HepG2 (cell line): ENCODE measurements around the gene C20orf204. TPM values are rescaled to one million over a fixed set of nuclear protein-coding genes. Genes with fewer than 3 reads are reported as not detected.
A peak's percentile ranks its signal among the peaks of the same experiment; 100 is the strongest.

Experiments
- AHR ChIP-seq: IDR thresholded peaks from 2 replicates; pipeline ENCODE4 v1.6.1; 2018; ENCODE audit warnings: missing genetic modification reagents, missing compliant biosample characterization
- ATF7-NPFF ChIP-seq: sonication (generic); formaldehyde crosslinking; IDR thresholded peaks from 2 replicates; pipeline ENCODE4 v1.8.1; 2023; ENCODE audit warnings: mild to moderate bottlenecking, low read depth, missing genetic modification reagents, moderate library complexity
- CBX5 ChIP-seq: sonication (generic); formaldehyde crosslinking; IDR thresholded peaks from 2 replicates; pipeline ENCODE4 v1.4.0; 2020; ENCODE audit warnings: missing genetic modification reagents, borderline replicate concordance
- FOXO1 ChIP-seq: sonication (generic); formaldehyde crosslinking; IDR thresholded peaks from 2 replicates; pipeline ENCODE4 v1.4.0; 2020; ENCODE audit warnings: missing genetic modification reagents
- HIVEP1 ChIP-seq: sonication (generic); formaldehyde crosslinking; IDR thresholded peaks from 2 replicates; pipeline ENCODE4 v1.4.0; 2020; ENCODE audit warnings: mild to moderate bottlenecking, missing genetic modification reagents
- MTA1 ChIP-seq: sonication (generic); formaldehyde crosslinking; IDR thresholded peaks from 2 replicates; pipeline ENCODE4 v1.4.0; 2020; ENCODE audit warnings: missing genetic modification reagents, mild to moderate bottlenecking, borderline replicate concordance
- POLR2G ChIP-seq: fragments of 200-400 bp; formaldehyde crosslinking; IDR thresholded peaks from 2 replicates; pipeline ENCODE4 v1.6.1; 2018; ENCODE audit warnings: mild to moderate bottlenecking, low read depth, low read length, moderate library complexity
- SMC3 ChIP-seq: IDR thresholded peaks from 2 replicates; pipeline ENCODE4 v1.6.1; 2011; ENCODE audit warnings: low read length, improper control_type of control experiment
- TCF7 ChIP-seq: sonication (generic); IDR thresholded peaks from 2 replicates; pipeline ENCODE4 v1.6.1; 2016; ENCODE audit warnings: antibody characterized with exemption, low read depth
- TRIM24 ChIP-seq: sonication (generic); formaldehyde crosslinking; IDR thresholded peaks from 2 replicates; pipeline ENCODE4 v1.8.0; 2022; ENCODE audit warnings: mild to moderate bottlenecking, missing genetic modification reagents
- ZNF143 ChIP-seq: sonication (generic); formaldehyde crosslinking; IDR thresholded peaks from 2 replicates; pipeline ENCODE4 v1.4.0; 2020; ENCODE audit warnings: missing genetic modification reagents
- ZNF207 ChIP-seq: fragments of 450-650 bp; IDR thresholded peaks from 2 replicates; pipeline ENCODE4 v1.6.1; 2016; ENCODE audit warnings: antibody characterized with exemption, borderline replicate concordance
- ZNF234 ChIP-seq: sonication (generic); formaldehyde crosslinking; conservative IDR thresholded peaks from 2 replicates; pipeline ENCODE4 v1.5.1; 2020; ENCODE audit warnings: mild to moderate bottlenecking, missing genetic modification reagents
- ZNF564 ChIP-seq: sonication (generic); formaldehyde crosslinking; IDR thresholded peaks from 2 replicates; pipeline ENCODE4 v1.8.1; 2023; ENCODE audit warnings: mild to moderate bottlenecking, missing genetic modification reagents
- ZNF614 ChIP-seq: IDR thresholded peaks from 2 replicates; pipeline ENCODE4 v1.6.1; 2018; ENCODE audit warnings: missing biosample characterization, missing genetic modification reagents, inconsistent platforms, borderline replicate concordance
- ZNF660 ChIP-seq: sonication (generic); formaldehyde crosslinking; IDR thresholded peaks from 2 replicates; pipeline ENCODE4 v1.5.1; 2020; ENCODE audit warnings: mild to moderate bottlenecking, low read depth, missing genetic modification reagents, borderline replicate concordance
- ZNF713 ChIP-seq: sonication (generic); formaldehyde crosslinking; IDR thresholded peaks from 2 replicates; pipeline ENCODE4 v1.4.0; 2020; ENCODE audit warnings: mild to moderate bottlenecking, missing genetic modification reagents
- ZNF761 ChIP-seq: sonication (generic); formaldehyde crosslinking; conservative IDR thresholded peaks from 2 replicates; pipeline ENCODE4 v1.4.0; 2020; ENCODE audit warnings: mild to moderate bottlenecking, missing genetic modification reagents
- ZNF816 ChIP-seq: sonication (generic); formaldehyde crosslinking; IDR thresholded peaks from 2 replicates; pipeline ENCODE4 v1.8.0; 2022; ENCODE audit warnings: missing genetic modification reagents, mild to moderate bottlenecking, borderline replicate concordance
- polyA plus RNA-seq, 8 experiments: library from polyadenylated mRNA; depleted of rRNA in 3 of 8; stranded (reverse) in 7 of 8; unstranded in 1 of 8; fragments of >200 nt; fragmentation: Illumina TruSeq in 4 of 8; extraction: Trizol in 4 of 8; gene quantifications; 2 replicates each; pipeline versions ENCODE4 v1.2.1 to v1.2.3, GENCODE V29; 2011 to 2016; ENCODE audit warnings: low read depth in 4 of 8, missing spikeins in 1 of 8, mixed read lengths in 1 of 8; ENCODE audit not compliant: insufficient read depth in 1 of 8
- total RNA-seq, 5 experiments: library from RNA; depleted of rRNA; stranded (reverse); fragments of >200 nt; fragmentation: Illumina TruSeq; extraction: Trizol; gene quantifications; 2 replicates each; pipeline ENCODE4 v1.2.3, GENCODE V29; 2016; ENCODE audit warnings: low read depth in 1 of 5
- TF ChIP-seq, protein P1 (sequence below): sonication (generic); formaldehyde crosslinking; IDR thresholded peaks from 2 replicates; pipeline ENCODE4 v1.9.0; 2021; ENCODE audit warnings: mild to moderate bottlenecking, missing genetic modification reagents
- TF ChIP-seq, protein P2 (sequence below): sonication (generic); formaldehyde crosslinking; IDR thresholded peaks from 2 replicates; pipeline ENCODE4 v1.5.0; 2020; ENCODE audit warnings: missing genetic modification reagents, mild to moderate bottlenecking, borderline replicate concordance
- TF ChIP-seq, protein P3 (sequence below): sonication (generic); formaldehyde crosslinking; IDR thresholded peaks from 2 replicates; pipeline ENCODE4 v1.8.0; 2022; ENCODE audit warnings: mild to moderate bottlenecking, missing genetic modification reagents, borderline replicate concordance

C20orf204 gene
- total and polyA plus RNA-seq, 2 of the 13 experiments (the other 11 are each of a cell fraction or from before 2014, with no cell fraction given): 22.1 to 80.0 TPM

DNA sequence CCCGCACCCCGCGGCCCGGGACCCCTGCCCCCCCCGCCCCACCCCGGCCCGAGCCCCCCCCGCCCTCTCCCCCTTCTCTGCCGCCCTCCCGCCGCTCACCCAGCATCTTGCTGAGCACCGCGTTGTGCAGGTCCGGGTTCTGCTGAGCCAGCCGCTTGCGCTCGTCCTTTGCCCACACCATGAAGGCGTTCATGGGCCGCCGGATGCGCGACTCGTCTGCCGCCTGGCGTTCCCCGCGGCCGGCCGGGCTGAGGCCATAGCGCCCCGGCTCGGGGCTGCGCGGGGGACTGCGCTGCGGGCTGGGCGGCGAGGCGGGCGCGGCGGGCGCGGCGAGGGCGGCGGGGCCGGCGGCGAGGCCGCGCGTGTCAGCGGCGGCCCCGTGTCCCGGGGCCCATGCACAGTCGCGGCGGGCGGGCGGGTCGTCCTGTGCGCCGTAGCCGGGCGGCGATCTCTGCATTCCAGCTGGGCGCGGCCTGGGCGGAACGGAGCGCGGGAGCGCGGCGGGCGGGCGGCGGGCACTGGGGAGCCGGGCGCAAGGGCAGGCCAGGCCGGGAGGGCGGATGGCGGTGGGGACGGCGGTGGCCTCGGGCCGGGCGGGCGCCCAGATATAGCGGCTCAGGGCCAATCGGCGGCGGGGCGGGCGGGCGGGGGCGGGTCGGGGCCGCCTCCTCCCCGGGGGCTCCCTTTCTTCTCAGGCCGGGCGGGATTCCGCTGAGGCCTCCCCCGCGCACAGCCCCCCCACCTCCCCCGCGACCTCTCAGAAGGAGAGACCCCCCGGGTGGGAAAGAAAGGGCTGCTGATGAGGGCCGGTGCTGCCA, 13.3 kb downstream of the C20orf204 start, which contains the start of gene SOX18 (continued):
- TF ChIP-seq MTA1 (CRISPR knock-in tag): no peak
- TF ChIP-seq, protein P1, sequence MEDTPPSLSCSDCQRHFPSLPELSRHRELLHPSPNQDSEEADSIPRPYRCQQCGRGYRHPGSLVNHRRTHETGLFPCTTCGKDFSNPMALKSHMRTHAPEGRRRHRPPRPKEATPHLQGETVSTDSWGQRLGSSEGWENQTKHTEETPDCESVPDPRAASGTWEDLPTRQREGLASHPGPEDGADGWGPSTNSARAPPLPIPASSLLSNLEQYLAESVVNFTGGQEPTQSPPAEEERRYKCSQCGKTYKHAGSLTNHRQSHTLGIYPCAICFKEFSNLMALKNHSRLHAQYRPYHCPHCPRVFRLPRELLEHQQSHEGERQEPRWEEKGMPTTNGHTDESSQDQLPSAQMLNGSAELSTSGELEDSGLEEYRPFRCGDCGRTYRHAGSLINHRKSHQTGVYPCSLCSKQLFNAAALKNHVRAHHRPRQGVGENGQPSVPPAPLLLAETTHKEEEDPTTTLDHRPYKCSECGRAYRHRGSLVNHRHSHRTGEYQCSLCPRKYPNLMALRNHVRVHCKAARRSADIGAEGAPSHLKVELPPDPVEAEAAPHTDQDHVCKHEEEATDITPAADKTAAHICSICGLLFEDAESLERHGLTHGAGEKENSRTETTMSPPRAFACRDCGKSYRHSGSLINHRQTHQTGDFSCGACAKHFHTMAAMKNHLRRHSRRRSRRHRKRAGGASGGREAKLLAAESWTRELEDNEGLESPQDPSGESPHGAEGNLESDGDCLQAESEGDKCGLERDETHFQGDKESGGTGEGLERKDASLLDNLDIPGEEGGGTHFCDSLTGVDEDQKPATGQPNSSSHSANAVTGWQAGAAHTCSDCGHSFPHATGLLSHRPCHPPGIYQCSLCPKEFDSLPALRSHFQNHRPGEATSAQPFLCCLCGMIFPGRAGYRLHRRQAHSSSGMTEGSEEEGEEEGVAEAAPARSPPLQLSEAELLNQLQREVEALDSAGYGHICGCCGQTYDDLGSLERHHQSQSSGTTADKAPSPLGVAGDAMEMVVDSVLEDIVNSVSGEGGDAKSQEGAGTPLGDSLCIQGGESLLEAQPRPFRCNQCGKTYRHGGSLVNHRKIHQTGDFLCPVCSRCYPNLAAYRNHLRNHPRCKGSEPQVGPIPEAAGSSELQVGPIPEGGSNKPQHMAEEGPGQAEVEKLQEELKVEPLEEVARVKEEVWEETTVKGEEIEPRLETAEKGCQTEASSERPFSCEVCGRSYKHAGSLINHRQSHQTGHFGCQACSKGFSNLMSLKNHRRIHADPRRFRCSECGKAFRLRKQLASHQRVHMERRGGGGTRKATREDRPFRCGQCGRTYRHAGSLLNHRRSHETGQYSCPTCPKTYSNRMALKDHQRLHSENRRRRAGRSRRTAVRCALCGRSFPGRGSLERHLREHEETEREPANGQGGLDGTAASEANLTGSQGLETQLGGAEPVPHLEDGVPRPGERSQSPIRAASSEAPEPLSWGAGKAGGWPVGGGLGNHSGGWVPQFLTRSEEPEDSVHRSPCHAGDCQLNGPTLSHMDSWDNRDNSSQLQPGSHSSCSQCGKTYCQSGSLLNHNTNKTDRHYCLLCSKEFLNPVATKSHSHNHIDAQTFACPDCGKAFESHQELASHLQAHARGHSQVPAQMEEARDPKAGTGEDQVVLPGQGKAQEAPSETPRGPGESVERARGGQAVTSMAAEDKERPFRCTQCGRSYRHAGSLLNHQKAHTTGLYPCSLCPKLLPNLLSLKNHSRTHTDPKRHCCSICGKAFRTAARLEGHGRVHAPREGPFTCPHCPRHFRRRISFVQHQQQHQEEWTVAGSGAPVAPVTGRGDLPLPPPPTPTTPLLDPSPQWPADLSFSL: no peak
- no peak for TF ChIP-seq ZNF207
- TF ChIP-seq, protein P2, sequence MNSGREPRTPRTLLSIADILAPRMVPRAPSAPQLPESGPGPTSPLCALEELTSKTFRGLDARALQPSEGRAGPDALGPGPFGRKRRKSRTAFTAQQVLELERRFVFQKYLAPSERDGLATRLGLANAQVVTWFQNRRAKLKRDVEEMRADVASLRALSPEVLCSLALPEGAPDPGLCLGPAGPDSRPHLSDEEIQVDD (CRISPR knock-in tag): no peak
- TF ChIP-seq TCF7: peak; percentile 9; the same call in 1 of the 2 replicates
- TF ChIP-seq, protein P3, sequence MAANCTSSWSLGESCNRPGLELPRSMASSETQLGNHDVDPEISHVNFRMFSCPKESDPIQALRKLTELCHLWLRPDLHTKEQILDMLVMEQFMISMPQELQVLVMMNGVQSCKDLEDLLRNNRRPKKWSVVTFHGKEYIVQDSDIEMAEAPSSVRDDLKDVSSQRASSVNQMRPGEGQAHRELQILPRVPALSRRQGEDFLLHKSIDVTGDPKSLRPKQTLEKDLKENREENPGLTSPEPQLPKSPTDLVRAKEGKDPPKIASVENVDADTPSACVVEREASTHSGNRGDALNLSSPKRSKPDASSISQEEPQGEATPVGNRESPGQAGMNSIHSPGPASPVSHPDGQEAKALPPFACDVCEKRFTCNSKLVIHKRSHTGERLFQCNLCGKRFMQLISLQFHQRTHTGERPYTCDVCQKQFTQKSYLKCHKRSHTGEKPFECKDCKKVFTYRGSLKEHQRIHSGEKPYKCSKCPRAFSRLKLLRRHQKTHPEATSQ (CRISPR knock-in tag): no peak
- no peak for TF ChIP-seq ZNF660 (CRISPR knock-in tag)
- no peak for TF ChIP-seq CBX5
- TF ChIP-seq HIVEP1 (CRISPR knock-in tag): no peak
- 0 out of 2 replicates have a peak, but pooled peaks have one; percentile 32 for TF ChIP-seq ATF7-NPFF (CRISPR knock-in tag)
- TF ChIP-seq ZNF816: no peak; the same call in 1 of the 2 replicates
- TF ChIP-seq AHR (CRISPR knock-in tag): 0 out of 2 replicates have a peak, but pooled peaks have one; percentile 14
- TF ChIP-seq ZNF143 (CRISPR knock-in tag): peak; percentile 20; the same call in 1 of the 2 replicates
- no peak for TF ChIP-seq ZNF614 (CRISPR knock-in tag)
- no peak; the same call in 1 of the 2 replicates for TF ChIP-seq FOXO1 (CRISPR knock-in tag)
- peak; percentile 70 for TF ChIP-seq POLR2G
- TF ChIP-seq ZNF234: no peak
- TF ChIP-seq SMC3: peak; percentile 2; the same call in 1 of the 2 replicates
- no peak for TF ChIP-seq ZNF713 (CRISPR knock-in tag)
- no peak for TF ChIP-seq TRIM24 (CRISPR knock-in tag)
- TF ChIP-seq ZNF761: no peak
- TF ChIP-seq ZNF564 (CRISPR knock-in tag): 0 out of 2 replicates have a peak, but pooled peaks have one; percentile 16
